HTERT RPE-1 (cell line): Measurements from ENCODE around the gene CPXM2.
"Not testable (repeated sequence)": the region's sequence is repeated elsewhere in the genome, so short reads cannot be mapped to it uniquely, and the experiment has no call there.

Experiments
- in situ Hi-C: fragments of 300-500 bp; cut with MboI; formaldehyde crosslinking; loops from 4 replicates; pipeline ENCODE4 v1.14.3; 2020; ENCODE audit warnings: low sequenced_read_pairs

Gene CPXM2

GRCh38 chr10:123747426-123747825 lies 144.2 kb downstream of the CPXM2 start:
- in situ Hi-C loops: no loop called here

- in situ Hi-C loops: no loop called here
Observed at GRCh38 chr10:123746942-123747341, 144.7 kb downstream of the CPXM2 start.

- in situ Hi-C loops: no loop called here
Observed at GRCh38 chr10:123746520-123746919, 145.1 kb downstream of the CPXM2 start.

- in situ Hi-C loops: no loop called here
Observed at GRCh38 chr10:123746061-123746460, 145.5 kb downstream of the CPXM2 start.

GRCh38 chr10:123744224-123744536 lies 147.4 kb downstream of the CPXM2 start:
- in situ Hi-C loops: no loop called here

GRCh38 chr10:123743441-123744223 lies 148.0 kb downstream of the CPXM2 start:
- in situ Hi-C loops: no loop called here

- in situ Hi-C loops: no loop called here
Observed at GRCh38 chr10:123742751-123743440, 148.7 kb downstream of the CPXM2 start.

GRCh38 chr10:123741711-123742110 lies 149.9 kb downstream of the CPXM2 start:
- in situ Hi-C loops: no loop called here

GRCh38 chr10:123741146-123741545 lies 150.5 kb downstream of the CPXM2 start:
- in situ Hi-C loops: no loop called here

- in situ Hi-C loops: not testable (repeated sequence)
Observed at GRCh38 chr10:123736917-123737316, 154.7 kb downstream of the CPXM2 start.

GRCh38 chr10:123729523-123729922 lies 162.1 kb downstream of the CPXM2 start:
- in situ Hi-C loops: no loop called here

- in situ Hi-C loops: no loop called here
Observed at GRCh38 chr10:123726836-123727235, 164.8 kb downstream of the CPXM2 start.

GRCh38 chr10:123726381-123726780 lies 165.2 kb downstream of the CPXM2 start:
- in situ Hi-C loops: no loop called here

GRCh38 chr10:123724747-123725146 lies 166.9 kb downstream of the CPXM2 start:
- in situ Hi-C loops: no loop called here

- in situ Hi-C loops: no loop called here
Observed at GRCh38 chr10:123722351-123722750, 169.3 kb downstream of the CPXM2 start.

- in situ Hi-C loops: no loop called here
Observed at GRCh38 chr10:123721441-123722049, 170.1 kb downstream of the CPXM2 start.

GRCh38 chr10:123720536-123720935 lies 171.1 kb downstream of the CPXM2 start:
- in situ Hi-C loops: no loop called here

GRCh38 chr10:123718544-123719060 lies 173.0 kb downstream of the CPXM2 start:
- in situ Hi-C loops: no loop called here

GRCh38 chr10:123717336-123717735 lies 174.3 kb downstream of the CPXM2 start:
- in situ Hi-C loops: no loop called here

- in situ Hi-C loops: no loop called here
Observed at GRCh38 chr10:123715546-123715945, 176.1 kb downstream of the CPXM2 start.

- in situ Hi-C loops: no loop called here
Observed at GRCh38 chr10:123706236-123706635, 185.4 kb downstream of the CPXM2 start.

- in situ Hi-C loops: no loop called here
Observed at GRCh38 chr10:123704812-123705211, 186.8 kb downstream of the CPXM2 start.
